Epithelial cell of esophagus (primary cell): ENCODE results near the gene TUBB3.
A peak's percentile ranks its signal among the peaks of the same experiment; 100 is the strongest.

Source experiments
- DNase-seq: peaks from one replicate; pipeline ENCODE4 v3.0.0; 2010; ENCODE audit warnings: low read depth
- H3K4me3 ChIP-seq: 2 replicates; pipeline ENCODE4 v1.5.1; 2011; ENCODE audit warnings: mild to moderate bottlenecking, low read length, control low read depth
- CTCF ChIP-seq: IDR thresholded peaks from 2 replicates; pipeline ENCODE4 v1.5.1; 2011; ENCODE audit warnings: low read depth, mild to moderate bottlenecking, low read length, control low read depth, inconsistent platforms; ENCODE audit not compliant: insufficient read depth; ENCODE audit errors: missing control alignments

The TUBB3 gene

DNA sequence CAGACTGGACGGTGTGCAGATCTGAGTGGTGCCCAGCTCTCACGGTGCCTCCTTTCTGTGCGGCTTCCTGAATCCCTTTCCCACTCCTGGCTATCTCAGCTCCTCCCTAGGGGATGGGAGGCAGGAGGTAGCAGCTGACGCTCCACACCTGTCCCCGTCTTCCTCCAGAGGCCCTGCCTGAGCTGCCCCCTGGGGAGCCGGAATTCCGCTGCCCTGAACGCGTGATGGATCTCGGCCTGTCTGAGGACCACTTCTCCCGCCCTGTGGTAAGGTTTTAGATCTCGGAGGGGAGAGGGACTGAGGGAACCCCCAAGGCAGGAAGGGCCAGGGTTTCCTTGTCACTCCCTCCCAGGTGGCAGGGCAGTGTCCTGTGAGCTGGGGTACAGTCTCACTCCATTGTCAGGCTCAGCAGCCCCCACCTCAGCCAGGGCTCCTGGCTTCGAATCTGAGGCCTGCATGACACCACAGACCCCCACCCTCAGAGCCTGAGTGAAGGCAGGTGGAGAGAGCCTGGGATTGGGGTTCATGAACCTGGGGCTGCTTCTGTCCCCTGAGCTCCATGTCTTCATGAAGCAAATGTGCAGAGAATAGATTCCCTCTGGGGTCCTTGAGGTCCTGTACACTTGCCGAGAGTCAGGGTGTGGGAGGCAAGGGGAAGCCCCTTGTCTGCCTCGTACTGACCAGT, 32.0 kb downstream of the TUBB3 start:
- no peak overlapping the region for H3K4me3 ChIP-seq
- TF ChIP-seq CTCF = no peak
- DNase-seq = no peak

- H3K4me3 ChIP-seq = no peak overlapping the region
- DNase-seq = no peak
- TF ChIP-seq CTCF = no peak
Measured at GRCh38 chr16:89956505-89957215, 33.5 kb downstream of the TUBB3 start.

- no peak overlapping the region for H3K4me3 ChIP-seq
- DNase-seq = no peak
Measured at GRCh38 chr16:89957216-89957785, 34.2 kb downstream of the TUBB3 start.

DNA sequence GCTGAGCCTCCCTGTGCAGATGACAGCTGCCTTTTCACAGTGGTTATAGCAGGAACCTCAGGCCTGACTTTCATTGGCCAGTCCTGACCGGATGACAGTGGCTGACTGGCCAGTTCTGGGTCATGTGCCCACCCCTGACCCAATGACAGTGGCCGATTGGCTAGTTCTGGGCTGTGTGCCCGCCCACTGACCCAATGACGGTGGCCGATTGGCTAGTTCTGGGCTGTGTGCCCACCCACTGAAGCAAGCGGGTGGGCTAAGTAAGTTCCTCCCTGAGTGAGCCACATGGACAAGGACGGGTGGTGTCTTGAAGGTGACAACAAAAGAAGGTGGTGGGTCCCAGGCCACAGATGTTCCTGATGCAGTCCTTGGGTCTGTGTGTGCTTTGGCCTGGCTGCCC, 34.9 kb downstream of the TUBB3 start:
- TF ChIP-seq CTCF = no peak
- peak; percentile 17 for DNase-seq
- no peak overlapping the region for H3K4me3 ChIP-seq

More at GRCh38 chr16:89957216-89957785, 34.2 kb downstream of the TUBB3 start:
- TF ChIP-seq CTCF = no peak

- no peak for TF ChIP-seq CTCF
- H3K4me3 ChIP-seq = no peak overlapping the region
- DNase-seq = no peak
Measured at GRCh38 chr16:89958596-89958995, 35.5 kb downstream of the TUBB3 start.

DNA sequence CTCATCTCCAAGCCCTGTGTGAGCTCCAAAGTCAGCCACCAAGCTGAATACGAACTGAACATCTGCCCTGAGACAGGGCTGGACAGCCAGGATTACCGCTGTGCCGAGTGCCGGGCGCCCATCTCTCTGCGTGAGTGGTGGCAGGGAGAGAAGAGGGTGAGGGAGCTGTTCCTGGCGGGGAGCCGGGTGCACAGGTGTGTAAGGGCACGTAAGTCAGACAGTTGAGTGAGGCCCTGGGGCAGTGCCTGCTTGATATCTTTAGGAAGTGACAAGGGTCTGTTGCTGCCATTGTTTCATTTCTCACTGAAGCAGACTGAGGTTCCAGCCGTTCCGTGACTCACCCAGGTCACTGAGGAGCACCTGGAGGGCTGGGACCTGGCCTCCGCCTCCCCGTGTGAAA, 37.8 kb downstream of the TUBB3 start:
- H3K4me3 ChIP-seq = no peak overlapping the region
- TF ChIP-seq CTCF = no peak
- DNase-seq = no peak

GRCh38 chr16:89961920-89962319, 38.8 kb downstream of the TUBB3 start:
- no peak overlapping the region for H3K4me3 ChIP-seq
- TF ChIP-seq CTCF = no peak
- no peak for DNase-seq
